H1 (cell line): Measurements from ENCODE around the gene MBNL2. TPM values are rescaled to one million over a fixed set of nuclear protein-coding genes. Genes with fewer than 3 reads are reported as not detected.

Experiments used
- EGR1 ChIP-seq: IDR thresholded peaks from 2 replicates; pipeline ENCODE4 v1.6.1; 2011; ENCODE audit warnings: low read depth, low read length, borderline replicate concordance
- HDAC2 ChIP-seq, 2 experiments: fragments of 300-600 bp in 1 of 2; sonication (generic) in 1 of 2; IDR thresholded peaks; 2 replicates each; pipeline ENCODE4 v1.6.1; 2011 to 2012; ENCODE audit warnings: low read depth in 2 of 2, low read length in 2 of 2, mild to moderate bottlenecking in 2 of 2, moderate library complexity in 2 of 2, borderline replicate concordance in 1 of 2, inconsistent platforms in 1 of 2
- KDM5A ChIP-seq: fragments of 200-600 bp; IDR thresholded peaks from 2 replicates; pipeline ENCODE4 v1.7.1; 2012; ENCODE audit warnings: mild to moderate bottlenecking, low read length, inconsistent platforms, mixed read lengths
- NRF1 ChIP-seq: IDR thresholded peaks from 2 replicates; pipeline ENCODE4 v1.6.1; 2011; ENCODE audit warnings: mild to moderate bottlenecking, low read depth, low read length, improper control_type of control experiment
- PHF8 ChIP-seq: fragments of 200-600 bp; sonication (generic); conservative IDR thresholded peaks from 2 replicates; pipeline ENCODE4 v1.7.1; 2012; ENCODE audit warnings: low read depth, mild to moderate bottlenecking, inconsistent platforms, low read length, moderate library complexity
- POLR2AphosphoS5 ChIP-seq: IDR thresholded peaks from 2 replicates; pipeline ENCODE4 v1.6.1; 2011; ENCODE audit warnings: low read depth, low read length
- SIN3A ChIP-seq, 2 experiments: IDR thresholded peaks in 1 of 2; conservative IDR thresholded peaks in 1 of 2; 2 replicates each; pipeline ENCODE4 v1.6.1; 2011 to 2012; ENCODE audit warnings: low read length in 2 of 2, improper control_type of control experiment in 1 of 2, low read depth in 1 of 2, mild to moderate bottlenecking in 1 of 2
- SRF ChIP-seq: IDR thresholded peaks from 2 replicates; pipeline ENCODE4 v1.6.1; 2011; ENCODE audit warnings: mild to moderate bottlenecking, low read depth, low read length, moderate library complexity
- TAF7 ChIP-seq: optimal IDR thresholded peaks from 2 replicates; pipeline ENCODE3; 2011; ENCODE audit warnings: low read depth, mild to moderate bottlenecking, inconsistent platforms, low read length, moderate library complexity, borderline replicate concordance
- polyA plus RNA-seq, 7 experiments: library from polyadenylated mRNA; depleted of rRNA in 3 of 7; stranded (reverse) in 5 of 7; unstranded in 2 of 7; fragments of >200 nt in 5 of 7; fragments of 200-250 nt in 2 of 7; gene quantifications; 1 replicate in 5 of 7; 2 replicates in 1 of 7; 4 replicates in 1 of 7; pipeline versions ENCODE4 v1.2.1 to v1.2.3, GENCODE V29; 2011 to 2013; ENCODE audit warnings: missing spikeins in 2 of 7, mixed read lengths in 2 of 7
- total RNA-seq: library from RNA; stranded (reverse); fragmentation: NEBNext Ultra II Directional; extraction: Animal tissue kit (Norgen Biotek cat#: 25700); gene quantifications from 2 replicates; pipeline ENCODE4 v1.2.1, GENCODE V29; 2021
- TF ChIP-seq, protein P1 (sequence below): fragments of 300-600 bp; sonication (generic); IDR thresholded peaks from 2 replicates; pipeline ENCODE4 v1.7.1; 2012; ENCODE audit warnings: low read length, moderate library complexity, mild to moderate bottlenecking, inconsistent platforms; ENCODE audit not compliant: insufficient replicate concordance

MBNL2 gene
- total and polyA plus RNA-seq, 2 of the 8 experiments (the other 6 are each of a cell fraction or from before 2014, with no cell fraction given), result 1.0 to 2.6 TPM

DNA sequence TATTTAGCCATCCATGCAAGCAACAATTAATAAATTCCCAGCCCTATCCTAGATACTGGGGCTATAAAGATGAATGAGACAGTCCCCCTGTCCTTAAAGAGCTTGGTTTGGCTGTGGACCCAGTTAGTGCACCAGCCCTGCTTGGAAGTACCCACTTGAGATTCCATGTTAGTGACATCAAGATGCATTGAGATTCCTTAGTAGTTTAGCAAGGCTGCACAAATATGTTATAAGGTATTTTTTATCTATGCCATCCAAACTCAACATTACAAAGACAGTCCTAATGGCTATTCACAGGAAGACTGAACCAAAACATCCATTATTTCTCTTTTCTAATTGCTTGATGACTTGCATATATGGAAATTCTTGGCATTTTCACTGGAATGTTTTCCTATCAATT lies 163.0 kb downstream of the MBNL2 start (continued):
- TF ChIP-seq, protein P1, sequence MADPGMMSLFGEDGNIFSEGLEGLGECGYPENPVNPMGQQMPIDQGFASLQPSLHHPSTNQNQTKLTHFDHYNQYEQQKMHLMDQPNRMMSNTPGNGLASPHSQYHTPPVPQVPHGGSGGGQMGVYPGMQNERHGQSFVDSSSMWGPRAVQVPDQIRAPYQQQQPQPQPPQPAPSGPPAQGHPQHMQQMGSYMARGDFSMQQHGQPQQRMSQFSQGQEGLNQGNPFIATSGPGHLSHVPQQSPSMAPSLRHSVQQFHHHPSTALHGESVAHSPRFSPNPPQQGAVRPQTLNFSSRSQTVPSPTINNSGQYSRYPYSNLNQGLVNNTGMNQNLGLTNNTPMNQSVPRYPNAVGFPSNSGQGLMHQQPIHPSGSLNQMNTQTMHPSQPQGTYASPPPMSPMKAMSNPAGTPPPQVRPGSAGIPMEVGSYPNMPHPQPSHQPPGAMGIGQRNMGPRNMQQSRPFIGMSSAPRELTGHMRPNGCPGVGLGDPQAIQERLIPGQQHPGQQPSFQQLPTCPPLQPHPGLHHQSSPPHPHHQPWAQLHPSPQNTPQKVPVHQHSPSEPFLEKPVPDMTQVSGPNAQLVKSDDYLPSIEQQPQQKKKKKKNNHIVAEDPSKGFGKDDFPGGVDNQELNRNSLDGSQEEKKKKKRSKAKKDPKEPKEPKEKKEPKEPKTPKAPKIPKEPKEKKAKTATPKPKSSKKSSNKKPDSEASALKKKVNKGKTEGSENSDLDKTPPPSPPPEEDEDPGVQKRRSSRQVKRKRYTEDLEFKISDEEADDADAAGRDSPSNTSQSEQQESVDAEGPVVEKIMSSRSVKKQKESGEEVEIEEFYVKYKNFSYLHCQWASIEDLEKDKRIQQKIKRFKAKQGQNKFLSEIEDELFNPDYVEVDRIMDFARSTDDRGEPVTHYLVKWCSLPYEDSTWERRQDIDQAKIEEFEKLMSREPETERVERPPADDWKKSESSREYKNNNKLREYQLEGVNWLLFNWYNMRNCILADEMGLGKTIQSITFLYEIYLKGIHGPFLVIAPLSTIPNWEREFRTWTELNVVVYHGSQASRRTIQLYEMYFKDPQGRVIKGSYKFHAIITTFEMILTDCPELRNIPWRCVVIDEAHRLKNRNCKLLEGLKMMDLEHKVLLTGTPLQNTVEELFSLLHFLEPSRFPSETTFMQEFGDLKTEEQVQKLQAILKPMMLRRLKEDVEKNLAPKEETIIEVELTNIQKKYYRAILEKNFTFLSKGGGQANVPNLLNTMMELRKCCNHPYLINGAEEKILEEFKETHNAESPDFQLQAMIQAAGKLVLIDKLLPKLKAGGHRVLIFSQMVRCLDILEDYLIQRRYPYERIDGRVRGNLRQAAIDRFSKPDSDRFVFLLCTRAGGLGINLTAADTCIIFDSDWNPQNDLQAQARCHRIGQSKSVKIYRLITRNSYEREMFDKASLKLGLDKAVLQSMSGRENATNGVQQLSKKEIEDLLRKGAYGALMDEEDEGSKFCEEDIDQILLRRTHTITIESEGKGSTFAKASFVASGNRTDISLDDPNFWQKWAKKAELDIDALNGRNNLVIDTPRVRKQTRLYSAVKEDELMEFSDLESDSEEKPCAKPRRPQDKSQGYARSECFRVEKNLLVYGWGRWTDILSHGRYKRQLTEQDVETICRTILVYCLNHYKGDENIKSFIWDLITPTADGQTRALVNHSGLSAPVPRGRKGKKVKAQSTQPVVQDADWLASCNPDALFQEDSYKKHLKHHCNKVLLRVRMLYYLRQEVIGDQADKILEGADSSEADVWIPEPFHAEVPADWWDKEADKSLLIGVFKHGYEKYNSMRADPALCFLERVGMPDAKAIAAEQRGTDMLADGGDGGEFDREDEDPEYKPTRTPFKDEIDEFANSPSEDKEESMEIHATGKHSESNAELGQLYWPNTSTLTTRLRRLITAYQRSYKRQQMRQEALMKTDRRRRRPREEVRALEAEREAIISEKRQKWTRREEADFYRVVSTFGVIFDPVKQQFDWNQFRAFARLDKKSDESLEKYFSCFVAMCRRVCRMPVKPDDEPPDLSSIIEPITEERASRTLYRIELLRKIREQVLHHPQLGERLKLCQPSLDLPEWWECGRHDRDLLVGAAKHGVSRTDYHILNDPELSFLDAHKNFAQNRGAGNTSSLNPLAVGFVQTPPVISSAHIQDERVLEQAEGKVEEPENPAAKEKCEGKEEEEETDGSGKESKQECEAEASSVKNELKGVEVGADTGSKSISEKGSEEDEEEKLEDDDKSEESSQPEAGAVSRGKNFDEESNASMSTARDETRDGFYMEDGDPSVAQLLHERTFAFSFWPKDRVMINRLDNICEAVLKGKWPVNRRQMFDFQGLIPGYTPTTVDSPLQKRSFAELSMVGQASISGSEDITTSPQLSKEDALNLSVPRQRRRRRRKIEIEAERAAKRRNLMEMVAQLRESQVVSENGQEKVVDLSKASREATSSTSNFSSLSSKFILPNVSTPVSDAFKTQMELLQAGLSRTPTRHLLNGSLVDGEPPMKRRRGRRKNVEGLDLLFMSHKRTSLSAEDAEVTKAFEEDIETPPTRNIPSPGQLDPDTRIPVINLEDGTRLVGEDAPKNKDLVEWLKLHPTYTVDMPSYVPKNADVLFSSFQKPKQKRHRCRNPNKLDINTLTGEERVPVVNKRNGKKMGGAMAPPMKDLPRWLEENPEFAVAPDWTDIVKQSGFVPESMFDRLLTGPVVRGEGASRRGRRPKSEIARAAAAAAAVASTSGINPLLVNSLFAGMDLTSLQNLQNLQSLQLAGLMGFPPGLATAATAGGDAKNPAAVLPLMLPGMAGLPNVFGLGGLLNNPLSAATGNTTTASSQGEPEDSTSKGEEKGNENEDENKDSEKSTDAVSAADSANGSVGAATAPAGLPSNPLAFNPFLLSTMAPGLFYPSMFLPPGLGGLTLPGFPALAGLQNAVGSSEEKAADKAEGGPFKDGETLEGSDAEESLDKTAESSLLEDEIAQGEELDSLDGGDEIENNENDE, result no peak
- TF ChIP-seq NRF1 (no peak), HDAC2 (IDR thresholded peaks at IDR 0.05; ENCODE audit: borderline replicate concordance in 1 of 2, low read depth in 2 of 2, low read length in 2 of 2) (no peak), EGR1 (no peak), SIN3A (conservative IDR thresholded peaks at IDR 0.05 in 1 of 2, IDR thresholded peaks at IDR 0.05 in 1 of 2; ENCODE audit: low read depth in 1 of 2, low read length in 2 of 2) (no peak), POLR2AphosphoS5 (no peak), KDM5A (no peak), SRF (no peak), PHF8 (no peak), TAF7 (no peak)
